SK-MEL-5 (cell line): ENCODE data around the gene HS6ST1. TPM values are rescaled to one million over a fixed set of nuclear protein-coding genes. Genes with fewer than 3 reads are reported as not detected.

Source experiments
- DNase-seq: peaks from one replicate; pipeline ENCODE4 v3.0.0-alpha.2; 2016; ENCODE audit warnings: low read depth, low spot score
- in situ Hi-C: cut with HindIII; loops from 2 replicates; pipeline ENCODE4 v1.10.0; 2016; ENCODE audit warnings: low sequenced_read_pairs, high pct_unique_total_duplicates, low pct_unique_long_range_greater_than_20kb
- total RNA-seq: library from RNA; depleted of rRNA; stranded (reverse); fragments of >200 nt; shearing (Covaris generic); gene quantifications from 2 replicates; pipeline ENCODE4 v1.2.3, GENCODE V29; 2014

The HS6ST1 gene
- total RNA-seq, 1 experiment from 2014 or later = 6.0 TPM

- in situ Hi-C loops = no loop called here
- no peak for DNase-seq
These were observed 26.6 kb downstream of the HS6ST1 start for GRCh38 chr2:128291844-128292598.

GRCh38 chr2:128291161-128291843 is 27.4 kb downstream of the HS6ST1 start:
- in situ Hi-C loops = no loop called here
- no peak for DNase-seq

- DNase-seq = no peak
- in situ Hi-C loops = no loop called here
These were observed 28.3 kb downstream of the HS6ST1 start for GRCh38 chr2:128290356-128290755.

- in situ Hi-C loops = no loop called here
- no peak for DNase-seq
These were observed 29.2 kb downstream of the HS6ST1 start for GRCh38 chr2:128289439-128289838.

- no peak for DNase-seq
- in situ Hi-C loops = no loop called here
These were observed 29.9 kb downstream of the HS6ST1 start for GRCh38 chr2:128288781-128289180.

GRCh38 chr2:128287780-128288735 is 30.6 kb downstream of the HS6ST1 start:
- in situ Hi-C loops = no loop called here
- no peak for DNase-seq

- DNase-seq = no peak
- in situ Hi-C loops = no loop called here
These were observed 31.5 kb downstream of the HS6ST1 start for GRCh38 chr2:128286905-128287779.

GRCh38 chr2:128286011-128286721 is 32.5 kb downstream of the HS6ST1 start:
- no peak for DNase-seq
- in situ Hi-C loops = no loop called here

GRCh38 chr2:128285329-128285931 is 33.2 kb downstream of the HS6ST1 start:
- DNase-seq = no peak
- in situ Hi-C loops = no loop called here

- in situ Hi-C loops = no loop called here
These were observed 33.8 kb downstream of the HS6ST1 start for GRCh38 chr2:128284841-128285240.

GRCh38 chr2:128284037-128284441 is 34.6 kb downstream of the HS6ST1 start:
- in situ Hi-C loops = no loop called here

More at GRCh38 chr2:128284841-128285240, 33.8 kb downstream of the HS6ST1 start:
- no peak for DNase-seq

GRCh38 chr2:128282976-128283810 is 35.5 kb downstream of the HS6ST1 start:
- in situ Hi-C loops = no loop called here
- DNase-seq = no peak

More at GRCh38 chr2:128284037-128284441, 34.6 kb downstream of the HS6ST1 start:
- DNase-seq = no peak

GRCh38 chr2:128282246-128282975 is 36.3 kb downstream of the HS6ST1 start:
- in situ Hi-C loops = no loop called here
- DNase-seq = no peak

- in situ Hi-C loops = no loop called here
- DNase-seq = no peak
These were observed 36.8 kb downstream of the HS6ST1 start for GRCh38 chr2:128281852-128282245.

GRCh38 chr2:128280901-128281321 is 37.8 kb downstream of the HS6ST1 start:
- in situ Hi-C loops = no loop called here
- DNase-seq = no peak
